K562 (cell line): Measurements from ENCODE around the gene PDF. TPM values are rescaled to one million over a fixed set of nuclear protein-coding genes. Genes with fewer than 3 reads are reported as not detected.
A peak's percentile ranks its signal among the peaks of the same experiment; 100 is the strongest.

ENCODE experiments used
- COPS2 ChIP-seq: fragments of 450-650 bp; conservative IDR thresholded peaks from 2 replicates; pipeline ENCODE4 v1.6.1; 2016; ENCODE audit warnings: mild to moderate bottlenecking, moderate library complexity
- GTF2E2 ChIP-seq: fragments of 200-800 bp; sonication (Bioruptor generic); IDR thresholded peaks from 2 replicates; pipeline ENCODE4 v1.6.1; 2016; ENCODE audit warnings: missing genetic modification characterization, missing compliant biosample characterization
- HNRNPL ChIP-seq: fragments of 200-400 bp; formaldehyde crosslinking; IDR thresholded peaks from 2 replicates; pipeline ENCODE4 v1.6.1; 2017; ENCODE audit warnings: low read depth, mild to moderate bottlenecking, low read length
- ILK ChIP-seq: fragments of 450-650 bp; IDR thresholded peaks from 2 replicates; pipeline ENCODE4 v1.6.1; 2016; ENCODE audit warnings: missing genetic modification characterization, low read depth, mild to moderate bottlenecking, missing compliant biosample characterization, moderate library complexity, borderline replicate concordance
- JUN ChIP-seq, 2 experiments: sonication (generic) in 1 of 2; formaldehyde crosslinking in 1 of 2; IDR thresholded peaks; 2 replicates each; pipeline versions ENCODE4 v1.6.1 to v1.8.0; 2012 to 2022; ENCODE audit warnings: borderline replicate concordance in 2 of 2, mild to moderate bottlenecking in 2 of 2, improper control_type of control experiment in 1 of 2, low read depth in 1 of 2, low read length in 1 of 2, missing genetic modification reagents in 1 of 2
- MTF1 ChIP-seq: fragments of 250-450 bp; sonication (Bioruptor Pico); IDR thresholded peaks from 2 replicates; pipeline ENCODE4 v1.9.0; 2021; ENCODE audit warnings: moderate library complexity, mild to moderate bottlenecking, inconsistent platforms, borderline replicate concordance
- NR2C1 ChIP-seq, 2 experiments: fragments of 450-650 bp; IDR thresholded peaks; 2 replicates each; pipeline ENCODE4 v1.6.1; 2017; ENCODE audit warnings: mild to moderate bottlenecking in 2 of 2, antibody characterized with exemption in 1 of 2, inconsistent platforms in 1 of 2, missing compliant biosample characterization in 1 of 2, missing genetic modification characterization in 1 of 2
- PCBP1 ChIP-seq: fragments of 200-400 bp; formaldehyde crosslinking; IDR thresholded peaks from 2 replicates; pipeline ENCODE4 v1.6.1; 2018; ENCODE audit warnings: mild to moderate bottlenecking, low read depth, low read length; ENCODE audit not compliant: poor library complexity, severe bottlenecking
- PHTF2 ChIP-seq: fragments of 250-450 bp; sonication (Bioruptor Pico); IDR thresholded peaks from 2 replicates; pipeline ENCODE4 v1.5.0; 2021; ENCODE audit warnings: mild to moderate bottlenecking
- POLR3A ChIP-seq: IDR thresholded peaks from 2 replicates; pipeline ENCODE4 v1.6.1; 2011; ENCODE audit warnings: borderline replicate concordance, mild to moderate bottlenecking, moderate library complexity; ENCODE audit not compliant: insufficient read length, insufficient read depth; ENCODE audit errors: extremely low read depth
- POU5F1 ChIP-seq: fragments of 150-350 bp; IDR thresholded peaks from 2 replicates; pipeline ENCODE4 v1.6.1; 2014; ENCODE audit warnings: borderline replicate concordance, low read length, low read depth, mild to moderate bottlenecking; ENCODE audit not compliant: partially characterized antibody
- PTRF ChIP-seq: fragments of 450-650 bp; IDR thresholded peaks from 2 replicates; pipeline ENCODE4 v1.6.1; 2016; ENCODE audit warnings: mild to moderate bottlenecking, missing genetic modification characterization, missing compliant biosample characterization
- PYGO2 ChIP-seq: fragments of 450-650 bp; IDR thresholded peaks from 2 replicates; pipeline ENCODE4 v1.6.1; 2016; ENCODE audit warnings: mild to moderate bottlenecking, missing genetic modification characterization, moderate library complexity, missing compliant biosample characterization
- RUNX1 ChIP-seq: sonication (generic); IDR thresholded peaks from 2 replicates; pipeline ENCODE4 v1.6.1; 2016; ENCODE audit warnings: antibody characterized with exemption, low read depth
- SIN3A ChIP-seq, 2 experiments: fragments of 150-350 bp in 1 of 2; IDR thresholded peaks; 2 replicates each; pipeline ENCODE4 v1.6.1; 2011 to 2016; ENCODE audit warnings: borderline replicate concordance in 2 of 2, low read depth in 2 of 2, low read length in 2 of 2, mild to moderate bottlenecking in 2 of 2, moderate library complexity in 2 of 2; ENCODE audit not compliant: control insufficient read depth in 1 of 2
- SMARCC2 ChIP-seq: fragments of 450-650 bp; IDR thresholded peaks from 2 replicates; pipeline ENCODE4 v1.6.1; 2017; ENCODE audit warnings: antibody characterized with exemption, moderate library complexity, mild to moderate bottlenecking, low read depth
- XRCC3 ChIP-seq: fragments of 450-650 bp; IDR thresholded peaks from 2 replicates; pipeline ENCODE4 v1.6.1; 2017; ENCODE audit warnings: mild to moderate bottlenecking, moderate library complexity
- ZNF561 ChIP-seq: fragments of 450-650 bp; formaldehyde crosslinking; conservative IDR thresholded peaks from 2 replicates; pipeline ENCODE4 v1.4.0; 2020; ENCODE audit warnings: mild to moderate bottlenecking, moderate library complexity
- ZNF778 ChIP-seq: fragments of 450-650 bp; formaldehyde crosslinking; IDR thresholded peaks from 2 replicates; pipeline ENCODE4 v1.4.0; 2020; ENCODE audit warnings: mild to moderate bottlenecking, moderate library complexity
- polyA plus RNA-seq, 8 experiments: library from polyadenylated mRNA; depleted of rRNA in 4 of 8; stranded (reverse) in 5 of 8; unstranded in 3 of 8; fragments of >200 nt; fragmentation: Nextera tagmentation in 2 of 8; fragmentation: Illumina TruSeq in 1 of 8; extraction: Ambion mirVana in 2 of 8; extraction: Trizol in 1 of 8; gene quantifications; 2 replicates each; pipeline versions ENCODE4 v1.2.1 to v1.2.3, GENCODE V29; 2011 to 2014; ENCODE audit warnings: inconsistent platforms in 1 of 8, missing spikeins in 1 of 8
- total RNA-seq, 7 experiments: library from RNA; depleted of rRNA in 6 of 7; stranded (reverse); fragments of >200 nt in 6 of 7; fragmentation: Illumina TruSeq in 2 of 7; extraction: Trizol in 2 of 7; gene quantifications; 2 replicates each; pipeline versions ENCODE4 v1.2.1 to v1.2.3, GENCODE V29; 2011 to 2021; ENCODE audit warnings: low replicate concordance in 1 of 7
- TF ChIP-seq, protein P1 (sequence below), 2 experiments: fragments of 450-650 bp; IDR thresholded peaks; 2 replicates each; pipeline ENCODE4 v1.6.1; 2016
- TF ChIP-seq, protein P2 (sequence below): fragments of 250-450 bp; sonication (Bioruptor Pico); IDR thresholded peaks from 2 replicates; pipeline ENCODE4 v1.6.1; 2021; ENCODE audit warnings: mild to moderate bottlenecking
- TF ChIP-seq, protein P3 (sequence below), 2 experiments: fragments of 450-650 bp in 1 of 2; sonication (generic) in 1 of 2; formaldehyde crosslinking; conservative IDR thresholded peaks; 2 replicates each; pipeline versions ENCODE4 v1.4.0 to v1.8.1; 2020 to 2022; ENCODE audit warnings: mild to moderate bottlenecking in 1 of 2, missing genetic modification reagents in 1 of 2
- TF ChIP-seq, protein P4 (sequence below), 2 experiments: fragments of 250-450 bp in 1 of 2; fragments of 450-650 bp in 1 of 2; sonication (Bioruptor Pico) in 1 of 2; IDR thresholded peaks; 2 replicates each; pipeline versions ENCODE4 v1.6.1 to v1.8.0; 2016 to 2021; ENCODE audit warnings: mild to moderate bottlenecking in 2 of 2, moderate library complexity in 2 of 2, missing compliant biosample characterization in 1 of 2, missing genetic modification characterization in 1 of 2

Gene PDF
- total and polyA plus RNA-seq, 9 of the 15 experiments (the other 6 are each of a cell fraction or from before 2014, with no cell fraction given) = 0.15 to 72.4 (median 5.6) TPM

DNA sequence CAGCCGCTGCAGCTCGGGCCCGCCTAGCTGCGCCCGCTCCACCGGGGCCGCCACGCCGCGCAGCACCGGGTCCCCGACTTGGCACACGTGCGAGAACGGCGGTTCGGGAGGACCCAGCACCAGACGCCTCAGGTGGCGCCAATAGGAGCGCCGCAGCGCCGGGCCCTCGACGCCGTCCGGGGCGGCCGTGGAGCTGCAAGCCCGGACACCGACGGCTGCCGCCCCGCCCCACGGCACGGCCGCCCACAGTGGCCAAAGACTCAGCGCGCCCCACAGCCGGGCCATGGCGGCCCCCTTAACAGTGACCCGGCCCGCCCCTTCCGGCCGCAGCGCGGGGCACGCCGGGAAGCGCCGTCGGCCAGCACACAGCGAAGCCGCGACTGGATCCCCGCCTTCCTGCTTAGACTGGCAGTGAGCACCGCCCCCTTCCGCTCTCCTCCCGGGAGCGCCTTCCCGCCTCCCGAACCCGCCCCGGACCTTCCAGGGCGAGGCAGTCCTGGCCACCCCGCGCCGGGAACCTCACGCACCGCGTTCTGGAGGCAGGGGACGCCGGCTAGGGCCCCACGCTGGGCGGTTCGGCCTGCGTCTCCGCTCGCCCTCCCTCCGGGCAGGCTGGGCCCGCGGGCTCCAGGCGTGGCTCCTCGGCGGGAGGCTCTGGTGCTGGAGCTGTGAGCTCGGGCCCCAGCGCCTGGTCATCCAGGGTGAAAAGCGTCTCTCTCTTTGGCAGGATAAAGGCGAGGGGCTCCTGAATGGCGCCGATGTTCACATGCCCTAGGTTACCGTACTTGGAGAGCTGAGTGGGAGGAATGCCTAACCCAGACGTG lies at the start of gene PDF (continued):
- no peak for TF ChIP-seq PTRF (tag)
- TF ChIP-seq SIN3A (IDR thresholded peaks at IDR 0.05; ENCODE audit: borderline replicate concordance in 2 of 2, control insufficient read depth in 1 of 2, low read depth in 2 of 2, low read length in 2 of 2) = peak; percentile 61 to 94; a peak in 3 of 4 replicates
- no peak for TF ChIP-seq PHTF2 (CRISPR knock-in tag)
- TF ChIP-seq ZNF561 = no peak
- no peak for TF ChIP-seq PCBP1
- TF ChIP-seq, protein P1, sequence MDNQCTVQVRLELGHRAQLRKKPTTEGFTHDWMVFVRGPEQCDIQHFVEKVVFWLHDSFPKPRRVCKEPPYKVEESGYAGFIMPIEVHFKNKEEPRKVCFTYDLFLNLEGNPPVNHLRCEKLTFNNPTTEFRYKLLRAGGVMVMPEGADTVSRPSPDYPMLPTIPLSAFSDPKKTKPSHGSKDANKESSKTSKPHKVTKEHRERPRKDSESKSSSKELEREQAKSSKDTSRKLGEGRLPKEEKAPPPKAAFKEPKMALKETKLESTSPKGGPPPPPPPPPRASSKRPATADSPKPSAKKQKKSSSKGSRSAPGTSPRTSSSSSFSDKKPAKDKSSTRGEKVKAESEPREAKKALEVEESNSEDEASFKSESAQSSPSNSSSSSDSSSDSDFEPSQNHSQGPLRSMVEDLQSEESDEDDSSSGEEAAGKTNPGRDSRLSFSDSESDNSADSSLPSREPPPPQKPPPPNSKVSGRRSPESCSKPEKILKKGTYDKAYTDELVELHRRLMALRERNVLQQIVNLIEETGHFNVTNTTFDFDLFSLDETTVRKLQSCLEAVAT (IDR thresholded peaks at IDR 0.05) = no peak
- no peak for TF ChIP-seq ILK (tag)
- no peak for TF ChIP-seq JUN (IDR thresholded peaks at IDR 0.05; ENCODE audit: borderline replicate concordance, low read depth, low read length)
- TF ChIP-seq JUN (CRISPR knock-in tag; IDR thresholded peaks at IDR 0.05; ENCODE audit: borderline replicate concordance) = 0 out of 2 replicates have a peak, but pooled peaks have one; percentile 44
- no peak for TF ChIP-seq PYGO2 (tag)
- TF ChIP-seq HNRNPL = peak; percentile 60; the same call in 1 of the 2 replicates
- TF ChIP-seq ZNF778 (CRISPR knock-in tag) = no peak
- TF ChIP-seq GTF2E2 (tag) = 0 out of 2 replicates have a peak, but pooled peaks have one; percentile 46
- no peak for TF ChIP-seq POLR3A
- no peak for TF ChIP-seq RUNX1
- TF ChIP-seq, protein P2, sequence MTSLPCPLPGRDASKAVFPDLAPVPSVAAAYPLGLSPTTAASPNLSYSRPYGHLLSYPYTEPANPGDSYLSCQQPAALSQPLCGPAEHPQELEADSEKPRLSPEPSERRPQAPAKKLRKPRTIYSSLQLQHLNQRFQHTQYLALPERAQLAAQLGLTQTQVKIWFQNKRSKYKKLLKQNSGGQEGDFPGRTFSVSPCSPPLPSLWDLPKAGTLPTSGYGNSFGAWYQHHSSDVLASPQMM (CRISPR knock-in tag) = no peak
- TF ChIP-seq XRCC3 = no peak
- no peak for TF ChIP-seq SMARCC2
- no peak for TF ChIP-seq COPS2
- TF ChIP-seq MTF1 = no peak
- TF ChIP-seq, protein P3, sequence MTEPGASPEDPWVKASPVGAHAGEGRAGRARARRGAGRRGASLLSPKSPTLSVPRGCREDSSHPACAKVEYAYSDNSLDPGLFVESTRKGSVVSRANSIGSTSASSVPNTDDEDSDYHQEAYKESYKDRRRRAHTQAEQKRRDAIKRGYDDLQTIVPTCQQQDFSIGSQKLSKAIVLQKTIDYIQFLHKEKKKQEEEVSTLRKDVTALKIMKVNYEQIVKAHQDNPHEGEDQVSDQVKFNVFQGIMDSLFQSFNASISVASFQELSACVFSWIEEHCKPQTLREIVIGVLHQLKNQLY (CRISPR knock-in tag; conservative IDR thresholded peaks at IDR 0.05) = 0 out of 4 replicates have a peak, but pooled peaks have one; percentile 0 to 53
- no peak for TF ChIP-seq NR2C1 (IDR thresholded peaks at IDR 0.05)
- no peak for TF ChIP-seq NR2C1 (tag; IDR thresholded peaks at IDR 0.05)
- no peak for TF ChIP-seq POU5F1
- TF ChIP-seq, protein P4, sequence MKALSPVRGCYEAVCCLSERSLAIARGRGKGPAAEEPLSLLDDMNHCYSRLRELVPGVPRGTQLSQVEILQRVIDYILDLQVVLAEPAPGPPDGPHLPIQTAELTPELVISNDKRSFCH (CRISPR knock-in tag; IDR thresholded peaks at IDR 0.05) = no peak
- TF ChIP-seq, protein P4 (tag; IDR thresholded peaks at IDR 0.05) = peak; percentile 66; the same call in 1 of the 2 replicates
